Thoracic aorta (tissue), 2 donors: ENCODE data around the gene TMEM19. TPM values are rescaled to one million over a fixed set of nuclear protein-coding genes. Genes with fewer than 3 reads are reported as not detected.

Experiments
- ATAC-seq: fragments of 150-250 bp; one replicate; pipeline ENCODE4 v1.8.0; 2017; ENCODE audit warnings: low read depth; ENCODE audit not compliant: insufficient number of reproducible peaks, low FRiP score
- DNase-seq: peaks from one replicate; pipeline ENCODE4 v3.0.0-alpha.2; 2020; ENCODE audit warnings: low spot score
- H3K27ac ChIP-seq, 2 donors: fragments of 200-600 bp; sonication (generic); 1 replicate in 1 of 2; 2 replicates in 1 of 2; pipeline ENCODE4 v1.5.1; 2016; ENCODE audit warnings: mild to moderate bottlenecking in 2 of 2, moderate library complexity in 2 of 2
- H3K27me3 ChIP-seq: fragments of 200-600 bp; sonication (generic); replicated peaks from 2 replicates; pipeline ENCODE4 v1.6.0; 2016; ENCODE audit warnings: mild to moderate bottlenecking; ENCODE audit not compliant: insufficient read depth
- H3K36me3 ChIP-seq: fragments of 200-600 bp; sonication (generic); one replicate; pipeline ENCODE4 v1.5.1; 2016
- H3K4me1 ChIP-seq, 2 donors: fragments of 200-600 bp; sonication (generic); 1 replicate in 1 of 2; 2 replicates in 1 of 2; pipeline versions ENCODE4 v1.5.1 to v1.6.0; 2016; ENCODE audit warnings: low read depth in 2 of 2, mild to moderate bottlenecking in 1 of 2; ENCODE audit not compliant: control insufficient read depth in 1 of 2
- H3K4me3 ChIP-seq: fragments of 200-600 bp; sonication (generic); 2 replicates; pipeline ENCODE4 v1.5.1; 2016; ENCODE audit warnings: mild to moderate bottlenecking
- H3K9me3 ChIP-seq: fragments of 200-600 bp; sonication (generic); 2 replicates; pipeline ENCODE4 v1.5.1; 2016
- CTCF ChIP-seq: fragments of 200-600 bp; sonication (generic); IDR thresholded peaks from one replicate; pipeline ENCODE4 v1.5.1; 2019; ENCODE audit warnings: antibody characterized with exemption
- total RNA-seq, 2 donors: library from RNA; depleted of rRNA; stranded (reverse); fragments of >200 nt; gene quantifications; one replicate each; pipeline versions ENCODE4 v1.1.0 to v1.2.3, GENCODE V29; 2016

Gene TMEM19
- total RNA-seq, 2 donors from 2014 or later: 18.4 to 39.4 TPM

- Histone ChIP-seq H3K9me3 (no peaks in the 10 kb centered on the region), H3K27me3 (no peaks in the 10 kb centered on the region), H3K27ac (no peak overlapping the region), H3K4me3 (no peak overlapping the region), H3K36me3 (peaks cover 30% of the 10 kb centered on the region), H3K4me1 (peaks cover 18 to 35% of the 10 kb centered on the region in 2 donors)
- no peak for TF ChIP-seq CTCF
- ATAC-seq: no peak
- DNase-seq: no peak
Observed at GRCh38 chr12:71655907-71656306, 30.0 kb upstream of the TMEM19 start.

- Histone ChIP-seq H3K27ac (no peak overlapping the region), H3K27me3 (no peaks in the 10 kb centered on the region), H3K36me3 (peaks cover 30% of the 10 kb centered on the region), H3K9me3 (no peaks in the 10 kb centered on the region), H3K4me3 (no peak overlapping the region), H3K4me1 (peaks cover 23 to 37% of the 10 kb centered on the region in 2 donors)
- ATAC-seq (no peak), DNase-seq (no peak)
- no peak for TF ChIP-seq CTCF
Observed at GRCh38 chr12:71656740-71657139, 29.1 kb upstream of the TMEM19 start.

GRCh38 chr12:71661977-71662530, 23.8 kb upstream of the TMEM19 start:
- ATAC-seq (no peak), DNase-seq (no peak)
- H3K4me1 ChIP-seq: peaks cover 14 to 35% of the 10 kb centered on the region in 2 donors
- TF ChIP-seq CTCF: no peak
- H3K9me3 ChIP-seq: no peaks in the 10 kb centered on the region
- H3K27ac ChIP-seq: peak overlapping the region in 1 of 2 donors; percentile 96
- no peaks in the 10 kb centered on the region for H3K27me3 ChIP-seq
- H3K4me3 ChIP-seq: peak overlapping the region; percentile 86
- peaks cover 24% of the 10 kb centered on the region for H3K36me3 ChIP-seq

DNA sequence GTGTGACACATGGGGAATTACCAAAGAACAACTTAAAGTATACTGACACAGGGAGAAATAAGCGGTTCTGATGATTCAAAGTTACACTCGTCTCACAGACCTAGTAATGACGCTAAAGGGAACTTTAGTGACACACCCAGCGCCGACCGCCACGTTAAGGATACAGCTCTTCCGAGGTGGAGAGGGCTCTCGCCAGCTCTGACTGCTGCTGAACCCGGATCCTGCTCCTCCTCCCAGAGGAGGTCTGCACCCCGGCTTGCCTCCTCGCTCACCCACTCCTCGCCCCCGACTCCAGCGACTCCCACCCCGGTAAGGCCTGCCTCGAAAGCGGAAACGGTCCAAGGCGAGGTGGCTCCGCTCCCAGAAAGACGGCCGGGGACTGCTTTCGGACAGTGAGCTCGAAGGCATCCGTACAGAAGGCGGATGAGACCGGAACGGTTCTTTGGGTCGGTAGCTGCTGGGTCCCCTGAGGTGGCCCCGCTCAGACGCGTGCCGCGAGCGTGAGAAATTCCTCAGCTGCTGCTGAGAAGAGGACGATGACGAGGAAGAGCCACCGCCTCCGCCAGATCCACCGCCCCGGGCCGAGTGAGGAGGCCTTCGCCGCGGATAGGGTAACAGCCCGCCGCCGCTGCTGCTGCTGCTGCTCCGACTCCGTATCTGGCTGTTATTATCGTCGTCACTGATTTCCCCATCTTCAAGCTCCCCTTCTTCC, 22.9 kb upstream of the TMEM19 start:
- Histone ChIP-seq H3K36me3 (peaks cover 18% of the 10 kb centered on the region), H3K27ac (peak overlapping the region; percentile 93 to 96), H3K4me3 (peak overlapping the region; percentile 86), H3K9me3 (no peaks in the 10 kb centered on the region), H3K27me3 (no peaks in the 10 kb centered on the region), H3K4me1 (peaks cover 14 to 31% of the 10 kb centered on the region in 2 donors)
- DNase-seq (peak; percentile 24), ATAC-seq (no peak)
- TF ChIP-seq CTCF: no peak

- H3K27ac ChIP-seq: peak within 1 kb of the TSS; percentile 93 to 96
- TF ChIP-seq CTCF: no peak
- DNase-seq (peak; percentile 87), ATAC-seq (peak; percentile 99)
- peaks cover 12% of the 10 kb centered on the region for H3K36me3 ChIP-seq
- H3K9me3 ChIP-seq: no peaks in the 10 kb centered on the region
- peak within 1 kb of the TSS; percentile 86 for H3K4me3 ChIP-seq
- H3K27me3 ChIP-seq: no peaks in the 10 kb centered on the region
- H3K4me1 ChIP-seq: peaks cover 14 to 31% of the 10 kb centered on the region in 2 donors
Observed at GRCh38 chr12:71663561-71664410, 22.1 kb upstream of the TMEM19 start, which contains the start of the genes THAP2 and ZFC3H1. TSS of gene THAP2 (plus strand) at chr12:71664301. CDS start at chr12:71664510, 209 bp downstream. TSS of gene ZFC3H1 (minus strand) at chr12:71663848. CDS start at chr12:71663610, 238 bp downstream.
